Left lung (tissue), 10 donors: ENCODE measurements around the gene IMPDH2. TPM values are rescaled to one million over a fixed set of nuclear protein-coding genes. Genes with fewer than 3 reads are reported as not detected.

Experiments
- ATAC-seq: fragments of 200-7000 bp; cut with Tn5 transposase; one replicate; pipeline ENCODE4 v1.9.1; 2020; ENCODE audit warnings: moderate library complexity
- DNase-seq, 4 donors: peaks; one replicate each; pipeline ENCODE4 v3.0.0-alpha.2; 2013 to 2020
- H3K27ac ChIP-seq, 2 donors: fragments of 200-600 bp; sonication (generic) in 1 of 2; one replicate each; pipeline versions ENCODE4 v1.5.0 to v1.8.0; 2020 to 2021
- H3K27me3 ChIP-seq, 2 donors: fragments of 200-600 bp; sonication (generic) in 1 of 2; one replicate each; pipeline versions ENCODE4 v1.5.0 to v1.8.0; 2020 to 2021
- H3K36me3 ChIP-seq, 2 donors: fragments of 200-600 bp; sonication (generic) in 1 of 2; one replicate each; pipeline versions ENCODE4 v1.5.0 to v1.8.0; 2020 to 2021
- H3K4me1 ChIP-seq, 2 donors: fragments of 200-600 bp; one replicate each; pipeline ENCODE4 v1.8.0; 2021
- H3K4me3 ChIP-seq, 2 donors: fragments of 200-600 bp; sonication (generic) in 1 of 2; one replicate each; pipeline versions ENCODE4 v1.5.0 to v1.8.0; 2020 to 2021; ENCODE audit warnings: mild to moderate bottlenecking in 1 of 2
- H3K9me3 ChIP-seq, 2 donors: fragments of 200-600 bp; sonication (generic) in 1 of 2; one replicate each; pipeline versions ENCODE4 v1.5.0 to v1.8.0; 2020 to 2021
- intact Hi-C, 2 donors: fragments of 100-400 bp; cut with DNase I; formaldehyde crosslinking; loops; one replicate each; pipeline versions ENCODE4 v1.11.2 to v1.14.2; 2022
- polyA plus RNA-seq, 6 donors: library from polyadenylated mRNA; unstranded; fragments of 120-200 nt; gene quantifications; one replicate each; pipeline ENCODE4 v1.2.1, GENCODE V29; 2013; ENCODE audit not compliant: insufficient read length in 6 of 6
- total RNA-seq, 2 donors: library from RNA; stranded (reverse); fragmentation: NEBNext Ultra II Directional; extraction: Animal tissue kit (Norgen Biotek cat#: 25700); gene quantifications; one replicate each; pipeline ENCODE4 v1.2.1, GENCODE V29; 2021
- TF ChIP-seq, protein P1 (sequence below), 2 donors: fragments of 200-600 bp; sonication (generic) in 1 of 2; IDR thresholded peaks; one replicate each; pipeline versions ENCODE4 v1.5.0 to v1.8.0; 2021; ENCODE audit warnings: antibody characterized with exemption in 2 of 2
- donor health status: DM: no; HTN: yes; CAD: no.
- donor health status: DM: no; HTN: no; CAD: no.

IMPDH2 gene
- total and polyA plus RNA-seq, 8 donors, result 136 to 321 (median 296) TPM

DNA sequence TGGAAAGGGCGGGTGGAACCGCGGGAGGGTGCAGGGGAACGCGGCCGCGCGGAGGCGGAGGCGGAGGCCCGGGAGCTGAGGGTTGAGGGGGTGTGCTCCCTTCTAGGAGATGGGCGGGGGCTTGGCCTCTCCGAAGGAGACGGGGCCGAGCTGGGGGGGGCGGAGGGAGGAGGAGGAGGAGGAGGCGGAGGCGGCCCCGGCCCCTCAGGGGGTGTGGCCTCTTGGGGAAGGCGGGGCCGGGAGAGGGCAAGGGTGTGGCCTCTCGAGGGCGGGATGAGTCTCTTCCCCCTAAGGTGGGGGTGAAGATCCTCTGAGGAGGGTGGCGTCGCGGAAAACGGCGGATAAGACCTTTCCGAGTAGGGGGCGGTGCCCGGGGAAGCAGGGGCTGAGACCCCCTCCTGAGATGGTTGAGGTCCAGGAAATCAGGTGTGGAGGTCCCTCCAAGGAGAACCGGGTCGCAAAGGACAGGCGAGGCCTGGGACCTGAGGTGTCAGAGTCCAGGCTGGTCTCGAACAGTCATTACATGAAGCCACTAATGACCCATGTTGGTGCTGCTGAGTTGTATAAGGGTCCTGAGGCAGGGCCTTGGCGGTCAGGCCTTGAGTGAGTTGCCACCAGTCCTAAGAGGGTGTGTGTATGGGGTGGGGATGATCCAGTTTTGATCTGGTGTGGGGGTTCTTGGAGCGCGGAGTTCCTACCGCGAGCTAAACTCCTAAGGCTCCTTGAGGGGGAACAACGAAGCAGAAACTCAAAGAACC lies 21.2 kb downstream of the IMPDH2 start:
- H3K4me3 ChIP-seq, result peak overlapping the region; percentile 66 to 98
- peak; percentile 84 for ATAC-seq
- peak overlapping the region; percentile 95 to 98 for H3K27ac ChIP-seq
- no peaks in the 10 kb centered on the region for H3K27me3 ChIP-seq
- TF ChIP-seq, protein P1, sequence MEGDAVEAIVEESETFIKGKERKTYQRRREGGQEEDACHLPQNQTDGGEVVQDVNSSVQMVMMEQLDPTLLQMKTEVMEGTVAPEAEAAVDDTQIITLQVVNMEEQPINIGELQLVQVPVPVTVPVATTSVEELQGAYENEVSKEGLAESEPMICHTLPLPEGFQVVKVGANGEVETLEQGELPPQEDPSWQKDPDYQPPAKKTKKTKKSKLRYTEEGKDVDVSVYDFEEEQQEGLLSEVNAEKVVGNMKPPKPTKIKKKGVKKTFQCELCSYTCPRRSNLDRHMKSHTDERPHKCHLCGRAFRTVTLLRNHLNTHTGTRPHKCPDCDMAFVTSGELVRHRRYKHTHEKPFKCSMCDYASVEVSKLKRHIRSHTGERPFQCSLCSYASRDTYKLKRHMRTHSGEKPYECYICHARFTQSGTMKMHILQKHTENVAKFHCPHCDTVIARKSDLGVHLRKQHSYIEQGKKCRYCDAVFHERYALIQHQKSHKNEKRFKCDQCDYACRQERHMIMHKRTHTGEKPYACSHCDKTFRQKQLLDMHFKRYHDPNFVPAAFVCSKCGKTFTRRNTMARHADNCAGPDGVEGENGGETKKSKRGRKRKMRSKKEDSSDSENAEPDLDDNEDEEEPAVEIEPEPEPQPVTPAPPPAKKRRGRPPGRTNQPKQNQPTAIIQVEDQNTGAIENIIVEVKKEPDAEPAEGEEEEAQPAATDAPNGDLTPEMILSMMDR (IDR thresholded peaks at IDR 0.05), result no peak
- DNase-seq, result peak; percentile 70 to 99 (median 92)
- H3K4me1 ChIP-seq, result peaks cover 6 to 29% of the 10 kb centered on the region in 2 donors
- intact Hi-C loops, result no loop called here
- no peaks in the 10 kb centered on the region for H3K9me3 ChIP-seq
- H3K36me3 ChIP-seq, result peaks cover 0 to 19% of the 10 kb centered on the region in 2 donors

DNA sequence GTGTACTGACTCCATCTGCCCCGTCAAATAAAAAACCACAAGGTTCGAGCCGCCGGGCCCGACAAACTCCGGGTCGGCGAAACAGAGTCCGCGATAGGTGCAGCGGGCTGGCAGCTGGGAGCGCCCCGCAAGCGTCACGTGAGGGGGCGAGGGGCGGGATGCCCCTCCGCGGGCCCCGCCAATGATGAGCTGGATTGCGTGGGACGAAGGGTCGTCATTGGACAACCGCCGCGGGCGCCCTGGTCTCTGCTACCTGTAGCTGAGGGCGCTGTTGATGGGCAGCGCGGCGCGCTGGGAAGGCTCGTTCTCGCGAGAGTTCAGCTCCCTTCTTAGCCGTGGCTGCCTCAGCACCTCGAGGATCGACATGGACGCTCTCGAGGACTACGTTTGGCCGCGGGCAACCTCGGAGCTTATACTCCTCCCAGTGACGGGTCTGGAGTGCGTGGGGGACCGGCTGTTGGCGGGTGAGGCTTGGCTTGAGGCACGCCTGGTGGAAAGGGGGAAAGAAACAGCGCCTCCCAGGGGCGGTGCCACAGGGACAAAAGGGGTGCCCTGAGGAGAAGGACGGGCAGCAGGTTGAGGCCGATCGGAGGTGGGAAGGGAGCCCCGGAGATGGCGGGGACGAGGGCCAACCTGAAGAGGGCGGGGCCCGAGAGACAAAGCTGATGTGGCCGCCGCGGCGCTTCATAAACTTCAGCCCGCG lies 22.0 kb downstream of the IMPDH2 start, which contains the start of gene WDR6:
TSS of gene WDR6 (plus strand) at position 324 of the 703 bp plus-strand sequence. CDS start at position 365, 41 bp downstream.
- H3K4me1 ChIP-seq, result peaks cover 6 to 29% of the 10 kb centered on the region in 2 donors
- DNase-seq (peak; percentile 92 to 99 (median 98)), ATAC-seq (peak; percentile 93)
- H3K27me3 ChIP-seq, result no peaks in the 10 kb centered on the region
- H3K27ac ChIP-seq, result peak within 1 kb of the TSS; percentile 95 to 98
- TF ChIP-seq, protein P1 (IDR thresholded peaks at IDR 0.05), result peak in 1 of 2 donors; percentile 11
- intact Hi-C loops, result no loop called here
- H3K9me3 ChIP-seq, result no peaks in the 10 kb centered on the region
- H3K36me3 ChIP-seq, result peaks cover 0 to 12% of the 10 kb centered on the region in 2 donors
- H3K4me3 ChIP-seq, result peak within 1 kb of the TSS; percentile 66 to 98

DNA sequence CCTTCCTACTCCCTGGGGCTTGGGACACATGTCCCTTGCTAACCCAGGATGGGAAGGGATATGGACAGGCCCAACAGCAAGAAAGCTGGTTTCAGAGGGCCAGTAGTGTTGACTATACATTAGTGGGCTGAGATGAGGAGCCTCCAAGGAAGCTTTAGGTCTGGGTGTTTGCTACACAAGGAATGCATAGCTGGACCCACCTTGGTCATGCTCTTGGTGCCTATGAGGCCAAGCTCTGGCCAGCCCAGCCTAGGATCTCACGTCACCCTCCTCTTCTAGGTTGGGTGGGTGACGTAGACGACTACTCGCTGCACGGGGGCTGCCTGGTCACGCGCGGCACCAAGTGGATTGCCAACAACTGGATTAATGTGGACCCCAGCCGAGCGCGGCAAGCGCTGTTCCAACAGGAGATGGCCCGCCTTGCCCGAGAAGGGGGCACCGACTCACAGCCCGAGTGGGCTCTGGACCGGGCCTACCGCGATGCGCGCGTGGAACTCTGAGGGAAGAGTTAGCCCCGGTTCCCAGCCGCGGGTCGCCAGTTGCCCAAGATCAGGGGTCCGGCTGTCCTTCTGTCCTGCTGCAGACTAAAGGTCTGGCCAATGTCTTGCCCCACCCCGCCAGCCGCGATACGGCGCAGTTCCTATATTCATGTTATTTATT lies 22.7 kb downstream of the IMPDH2 start:
- H3K27ac ChIP-seq, result peak overlapping the region; percentile 95 to 98
- intact Hi-C loops, result no loop called here
- H3K27me3 ChIP-seq, result no peaks in the 10 kb centered on the region
- peak; percentile 16 for ATAC-seq
- no peaks in the 10 kb centered on the region for H3K9me3 ChIP-seq
- H3K4me1 ChIP-seq, result peaks cover 6 to 29% of the 10 kb centered on the region in 2 donors
- TF ChIP-seq, protein P1 (IDR thresholded peaks at IDR 0.05), result no peak
- peak in 3 of 4 donors; percentile 52 to 86 (median 58) for DNase-seq
- H3K4me3 ChIP-seq, result peak overlapping the region; percentile 66 to 98
- H3K36me3 ChIP-seq, result peaks cover 0 to 5% of the 10 kb centered on the region in 2 donors

DNA sequence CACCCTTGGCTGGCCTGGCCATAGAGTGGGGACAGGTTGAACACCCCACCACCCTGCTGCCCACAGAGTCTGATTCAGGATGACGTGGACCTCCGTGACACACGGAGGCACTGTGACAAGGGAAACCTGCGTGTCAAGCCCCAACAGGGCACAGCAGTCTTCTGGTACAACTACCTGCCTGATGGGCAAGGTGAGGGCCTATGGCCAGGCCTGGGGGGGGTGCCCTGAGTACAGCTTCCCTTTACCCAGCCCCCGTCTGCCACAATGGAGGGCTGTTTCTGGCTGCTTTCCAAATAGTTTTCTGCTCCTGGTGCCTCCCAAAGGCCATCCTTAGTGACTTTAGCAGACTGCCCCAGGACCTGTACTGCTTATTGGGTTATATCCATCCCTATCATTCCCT lies 23.2 kb downstream of the IMPDH2 start:
- H3K4me3 ChIP-seq, result peak overlapping the region in 1 of 2 donors; percentile 98
- ATAC-seq (no peak), DNase-seq (peak in 1 of 4 donors; percentile 49)
- no peak overlapping the region for H3K27ac ChIP-seq
- no peaks in the 10 kb centered on the region for H3K36me3 ChIP-seq
- H3K9me3 ChIP-seq, result no peaks in the 10 kb centered on the region
- no peaks in the 10 kb centered on the region for H3K27me3 ChIP-seq
- intact Hi-C loops, result no loop called here
- TF ChIP-seq, protein P1 (IDR thresholded peaks at IDR 0.05), result no peak
- H3K4me1 ChIP-seq, result peaks cover 6 to 29% of the 10 kb centered on the region in 2 donors
